Middle frontal gyrus (tissue), 1 donor: ENCODE results near the gene SLC25A25.
"Not testable (repeated sequence)": the region's sequence is repeated elsewhere in the genome, so short reads cannot be mapped to it uniquely, and the experiment has no call there.

Source experiments
- DNase-seq: peaks from one replicate; pipeline ENCODE4 v3.0.0-alpha.2; 2015; ENCODE audit warnings: low spot score; ENCODE audit errors: extremely low spot score

Gene SLC25A25

GRCh38 chr9:128124451-128124850, 56.4 kb downstream of the SLC25A25 start:
- DNase-seq, result no peak

- no peak for DNase-seq
Measured at GRCh38 chr9:128124873-128125579, 57.0 kb downstream of the SLC25A25 start.

GRCh38 chr9:128125580-128126354, 57.7 kb downstream of the SLC25A25 start:
- DNase-seq, result no peak

GRCh38 chr9:128127568-128127989, 59.5 kb downstream of the SLC25A25 start, which contains the start of gene PTGES2:
PTGES2 (minus strand) TSS chr9:128127729; CDS start chr9:128127717, 12 bp downstream.
- peak; percentile 84 for DNase-seq

- peak; percentile 78 for DNase-seq
Measured at GRCh38 chr9:128127990-128128835, 60.2 kb downstream of the SLC25A25 start.

- no peak for DNase-seq
Measured at GRCh38 chr9:128128836-128129590, 61.0 kb downstream of the SLC25A25 start.

- not testable (repeated sequence) for DNase-seq
Measured at GRCh38 chr9:128129976-128130590, 62.1 kb downstream of the SLC25A25 start.

GRCh38 chr9:128130651-128131050, 62.6 kb downstream of the SLC25A25 start:
- not testable (repeated sequence) for DNase-seq

GRCh38 chr9:128131346-128131745, 63.3 kb downstream of the SLC25A25 start:
- DNase-seq, result not testable (repeated sequence)

- peak; percentile 13 for DNase-seq
Measured at GRCh38 chr9:128132139-128132538, 64.1 kb downstream of the SLC25A25 start.

- DNase-seq, result not testable (repeated sequence)
Measured at GRCh38 chr9:128135561-128135960, 67.5 kb downstream of the SLC25A25 start.

- DNase-seq, result no peak
Measured at GRCh38 chr9:128136816-128137793, 69.1 kb downstream of the SLC25A25 start.

- no peak for DNase-seq
Measured at GRCh38 chr9:128138001-128138400, 70.0 kb downstream of the SLC25A25 start.

GRCh38 chr9:128139621-128140020, 71.6 kb downstream of the SLC25A25 start:
- no peak for DNase-seq

GRCh38 chr9:128141604-128142003, 73.6 kb downstream of the SLC25A25 start:
- no peak for DNase-seq

- no peak for DNase-seq
Measured at GRCh38 chr9:128142061-128142460, 74.0 kb downstream of the SLC25A25 start.

- DNase-seq, result no peak
Measured at GRCh38 chr9:128142596-128142995, 74.6 kb downstream of the SLC25A25 start.

- no peak for DNase-seq
Measured at GRCh38 chr9:128143525-128144238, 75.7 kb downstream of the SLC25A25 start.
